GM12873 (cell line): ENCODE data around the gene KIAA0753.

ENCODE experiments used
- CTCF ChIP-seq: IDR thresholded peaks from 2 replicates; pipeline ENCODE4 v1.5.1; 2012; ENCODE audit warnings: low read depth, mild to moderate bottlenecking, moderate library complexity, low read length, control low read depth; ENCODE audit not compliant: insufficient read depth; ENCODE audit errors: missing control alignments

Gene KIAA0753

GRCh38 chr17:6547336-6547735 lies 93.2 kb downstream of the KIAA0753 start:
- TF ChIP-seq CTCF, result no peak

- TF ChIP-seq CTCF, result no peak
Measured at GRCh38 chr17:6546069-6546718, 94.3 kb downstream of the KIAA0753 start.

- no peak for TF ChIP-seq CTCF
Measured at GRCh38 chr17:6545291-6545690, 95.2 kb downstream of the KIAA0753 start.

- TF ChIP-seq CTCF, result no peak
Measured at GRCh38 chr17:6544011-6544370, 96.5 kb downstream of the KIAA0753 start.

GRCh38 chr17:6543079-6544010 lies 97.2 kb downstream of the KIAA0753 start:
- TF ChIP-seq CTCF, result no peak

- no peak for TF ChIP-seq CTCF
Measured at GRCh38 chr17:6542577-6542976, 97.9 kb downstream of the KIAA0753 start.

- TF ChIP-seq CTCF, result no peak
Measured at GRCh38 chr17:6541886-6542285, 98.6 kb downstream of the KIAA0753 start.
